Keratinocyte (primary cell): ENCODE measurements around the gene CCL17. TPM values are rescaled to one million over a fixed set of nuclear protein-coding genes. Genes with fewer than 3 reads are reported as not detected.
"Not testable (repeated sequence)": the region's sequence is repeated elsewhere in the genome, so short reads cannot be mapped to it uniquely, and the experiment has no call there.

Experiments used
- DNase-seq: peaks from one replicate; pipeline ENCODE4 v3.0.0-alpha.2; 2011; ENCODE audit warnings: low read depth, missing footprints, low spot score
- FAIRE-seq: peaks from 2 replicates; lab custom pipeline; 2011; peaks lifted over from hg19 to GRCh38; lab: Jason Lieb, UNC
- H2AFZ ChIP-seq: 2 replicates; pipeline ENCODE4 v1.6.0; 2012; ENCODE audit warnings: low read length, control low read depth, inconsistent platforms; ENCODE audit not compliant: control insufficient read depth
- H3K27ac ChIP-seq: 2 replicates; pipeline ENCODE4 v1.5.1; 2011; ENCODE audit warnings: low read length; ENCODE audit not compliant: control insufficient read depth, insufficient read depth
- H3K27me3 ChIP-seq: 3 replicates; pipeline ENCODE4 v1.6.0; 2011; ENCODE audit warnings: low read length; ENCODE audit not compliant: control insufficient read depth, insufficient read depth; ENCODE audit errors: extremely low read depth
- H3K36me3 ChIP-seq, 2 experiments: 2 replicates in 1 of 2; 3 replicates in 1 of 2; pipeline ENCODE4 v1.5.1; 2011; ENCODE audit warnings: low read length in 2 of 2, mild to moderate bottlenecking in 1 of 2; ENCODE audit not compliant: control insufficient read depth in 2 of 2, insufficient read depth in 2 of 2; ENCODE audit errors: extremely low read depth in 1 of 2
- H3K4me1 ChIP-seq: 3 replicates; pipeline ENCODE4 v1.5.1; 2011; ENCODE audit warnings: low read length; ENCODE audit not compliant: control insufficient read depth, insufficient read depth; ENCODE audit errors: extremely low read depth
- H3K4me2 ChIP-seq: 3 replicates; pipeline ENCODE4 v1.6.0; 2011; ENCODE audit warnings: low read depth, low read length; ENCODE audit not compliant: control insufficient read depth, insufficient read depth; ENCODE audit errors: extremely low read depth
- H3K4me3 ChIP-seq, 3 experiments: fragments of 200-600 bp in 1 of 3; sonication (generic) in 1 of 3; 2 replicates in 2 of 3; 3 replicates in 1 of 3; pipeline ENCODE4 v1.5.1; 2011 to 2016; ENCODE audit warnings: low read length in 3 of 3, mild to moderate bottlenecking in 3 of 3, control low read depth in 2 of 3, inconsistent platforms in 1 of 3, low read depth in 1 of 3, mixed read lengths in 1 of 3, mixed run types in 1 of 3, moderate library complexity in 1 of 3; ENCODE audit not compliant: control insufficient read depth in 2 of 3, insufficient read depth in 2 of 3; ENCODE audit errors: extremely low read depth in 1 of 3
- H3K79me2 ChIP-seq: 2 replicates; pipeline ENCODE4 v1.6.0; 2012; ENCODE audit warnings: low read length; ENCODE audit not compliant: control insufficient read depth, insufficient read depth
- H3K9ac ChIP-seq: 3 replicates; pipeline ENCODE4 v1.6.0; 2011; ENCODE audit warnings: low read length; ENCODE audit not compliant: control insufficient read depth, insufficient read depth; ENCODE audit errors: extremely low read depth
- H3K9me1 ChIP-seq: 3 replicates; pipeline ENCODE4 v1.6.0; 2011; ENCODE audit warnings: low read length; ENCODE audit not compliant: control insufficient read depth, insufficient read depth; ENCODE audit errors: extremely low read depth
- H3K9me3 ChIP-seq: 2 replicates; pipeline ENCODE4 v1.5.1; 2012; ENCODE audit warnings: low read depth, low read length; ENCODE audit not compliant: control insufficient read depth
- H4K20me1 ChIP-seq: 3 replicates; pipeline ENCODE4 v1.6.0; 2011; ENCODE audit warnings: low read length; ENCODE audit not compliant: control insufficient read depth, insufficient read depth; ENCODE audit errors: extremely low read depth
- CTCF ChIP-seq, 3 experiments: IDR thresholded peaks in 1 of 3; conservative IDR thresholded peaks in 1 of 3; optimal IDR thresholded peaks in 1 of 3; 2 replicates in 2 of 3; 3 replicates in 1 of 3; pipeline versions ENCODE3 to v1.5.1; 2011; ENCODE audit warnings: low read length in 3 of 3, mild to moderate bottlenecking in 3 of 3, moderate library complexity in 2 of 3, control low read depth in 1 of 3, inconsistent platforms in 1 of 3; ENCODE audit not compliant: insufficient read depth in 2 of 3; ENCODE audit errors: extremely low read depth in 1 of 3
- EZH2 ChIP-seq: IDR thresholded peaks from one replicate; pipeline ENCODE4 v1.6.1; 2012; ENCODE audit warnings: inconsistent platforms, mild to moderate bottlenecking, low read length, moderate library complexity
- dilution Hi-C: fragments of 300-500 bp; cut with MboI; formaldehyde crosslinking; loops from one replicate; pipeline ENCODE4 v1.7.0; 2020; ENCODE audit warnings: low sequenced_read_pairs; ENCODE audit not compliant: extremely low pct_ligation_motif_present
- polyA plus RNA-seq, 5 experiments: library from polyadenylated mRNA; depleted of rRNA in 3 of 5; stranded (reverse) in 3 of 5; stranded (forward) in 1 of 5; unstranded in 1 of 5; fragments of >200 nt; gene quantifications; 1 replicate in 1 of 5; 2 replicates in 3 of 5; 3 replicates in 1 of 5; pipeline versions ENCODE4 v1.2.1 to v1.2.3, GENCODE V29; 2011 to 2012; ENCODE audit warnings: missing spikeins in 2 of 5, low read depth in 1 of 5, low replicate concordance in 1 of 5

Gene CCL17
- polyA plus RNA-seq, 1 donor (not counting 4 experiments of a cell fraction or from before 2014, with no cell fraction given): not detected

- Histone ChIP-seq H2AFZ (peak overlapping the region; percentile 17), H4K20me1 (no peaks in the 10 kb centered on the region), H3K27me3 (no peaks in the 10 kb centered on the region), H3K4me3 (peak overlapping the region in 2 of 3 experiments; percentile 11 to 26), H3K9me1 (no peaks in the 10 kb centered on the region), H3K27ac (peak overlapping the region; percentile 50), H3K9ac (peak overlapping the region; percentile 53), H3K36me3 (no peaks in the 10 kb centered on the region), H3K79me2 (no peaks in the 10 kb centered on the region), H3K9me3 (no peaks in the 10 kb centered on the region), H3K4me2 (peak overlapping the region; percentile 75), H3K4me1 (peaks cover 48% of the 10 kb centered on the region)
- DNase-seq (no peak), FAIRE-seq (peak; percentile 90)
- TF ChIP-seq CTCF (optimal IDR thresholded peaks at IDR 0.05 in 1 of 3, IDR thresholded peaks at IDR 0.05 in 1 of 3, conservative IDR thresholded peaks at IDR 0.05 in 1 of 3; ENCODE audit: extremely low read depth in 1 of 3, insufficient read depth in 2 of 3, low read length in 3 of 3) (no peak), EZH2 (no peak)
- dilution Hi-C loops: no loop called here
Measured at GRCh38 chr16:57374067-57374534, 30.5 kb upstream of the CCL17 start.

GRCh38 chr16:57374925-57375465 lies 29.6 kb upstream of the CCL17 start:
- H3K9me3 ChIP-seq, H3K27ac ChIP-seq, FAIRE-seq, H3K36me3 ChIP-seq, DNase-seq, H3K27me3 ChIP-seq, H3K4me3 ChIP-seq, dilution Hi-C loops, H3K9me1 ChIP-seq, H3K9ac ChIP-seq, H2AFZ ChIP-seq, H3K4me2 ChIP-seq, H4K20me1 ChIP-seq, H3K79me2 ChIP-seq: not testable (repeated sequence)
- peaks cover 48% of the 10 kb centered on the region for H3K4me1 ChIP-seq
